Medulla oblongata (tissue), 1 donor: ENCODE results near the gene PKNOX1.
A peak's percentile ranks its signal among the peaks of the same experiment; 100 is the strongest.
"Not testable (repeated sequence)": the region's sequence is repeated elsewhere in the genome, so short reads cannot be mapped to it uniquely, and the experiment has no call there.

Experiments
- DNase-seq: peaks from one replicate; pipeline ENCODE4 v3.0.0-alpha.2; 2015; ENCODE audit errors: extremely low spot score

Gene PKNOX1

GRCh38 chr21:42973991-42974831, at the start of gene PKNOX1:
PKNOX1 (plus strand) TSS chr21:42974562; CDS start chr21:43004382, 29,820 bp downstream.
- peak; percentile 98 for DNase-seq

- DNase-seq, result no peak
Measured at GRCh38 chr21:42925114-42925926, 49.0 kb upstream of the PKNOX1 start, which contains the start of gene ERVH48-1. ERVH48-1 (minus strand) TSS chr21:42925630; CDS start chr21:42919006, 6,624 bp downstream.

GRCh38 chr21:42927474-42928200, 46.7 kb upstream of the PKNOX1 start:
- DNase-seq, result peak; percentile 72

GRCh38 chr21:42929969-42930368, 44.4 kb upstream of the PKNOX1 start:
- DNase-seq, result no peak

- DNase-seq, result no peak
Measured at GRCh38 chr21:42931560-42932235, 42.7 kb upstream of the PKNOX1 start.

- not testable (repeated sequence) for DNase-seq
Measured at GRCh38 chr21:42932378-42933136, 41.8 kb upstream of the PKNOX1 start.

GRCh38 chr21:42933137-42933970, 41.0 kb upstream of the PKNOX1 start:
- not testable (repeated sequence) for DNase-seq

GRCh38 chr21:42933973-42934372, 40.4 kb upstream of the PKNOX1 start:
- not testable (repeated sequence) for DNase-seq

- not testable (repeated sequence) for DNase-seq
Measured at GRCh38 chr21:42936360-42936759, 38.0 kb upstream of the PKNOX1 start.

GRCh38 chr21:42937034-42937940, 37.1 kb upstream of the PKNOX1 start:
- not testable (repeated sequence) for DNase-seq

GRCh38 chr21:42937960-42938605, 36.3 kb upstream of the PKNOX1 start:
- DNase-seq, result no peak

GRCh38 chr21:42938606-42938995, 35.8 kb upstream of the PKNOX1 start:
- DNase-seq, result not testable (repeated sequence)

- peak; percentile 91 for DNase-seq
Measured at GRCh38 chr21:42939582-42940413, 34.6 kb upstream of the PKNOX1 start.

GRCh38 chr21:42941696-42942085, 32.7 kb upstream of the PKNOX1 start:
- no peak for DNase-seq

GRCh38 chr21:42942244-42942643, 32.1 kb upstream of the PKNOX1 start:
- no peak for DNase-seq

- not testable (repeated sequence) for DNase-seq
Measured at GRCh38 chr21:42949094-42949755, 25.1 kb upstream of the PKNOX1 start.

- not testable (repeated sequence) for DNase-seq
Measured at GRCh38 chr21:42951193-42951592, 23.2 kb upstream of the PKNOX1 start.
